Measurements from ENCODE around the gene UBTF. TPM values are rescaled to one million over a fixed set of nuclear protein-coding genes. Genes with fewer than 3 reads are reported as not detected.

The UBTF gene
- total RNA-seq, 6 experiments from 2014 or later = 58.6 to 69.1 (median 65.6) TPM

DNA sequence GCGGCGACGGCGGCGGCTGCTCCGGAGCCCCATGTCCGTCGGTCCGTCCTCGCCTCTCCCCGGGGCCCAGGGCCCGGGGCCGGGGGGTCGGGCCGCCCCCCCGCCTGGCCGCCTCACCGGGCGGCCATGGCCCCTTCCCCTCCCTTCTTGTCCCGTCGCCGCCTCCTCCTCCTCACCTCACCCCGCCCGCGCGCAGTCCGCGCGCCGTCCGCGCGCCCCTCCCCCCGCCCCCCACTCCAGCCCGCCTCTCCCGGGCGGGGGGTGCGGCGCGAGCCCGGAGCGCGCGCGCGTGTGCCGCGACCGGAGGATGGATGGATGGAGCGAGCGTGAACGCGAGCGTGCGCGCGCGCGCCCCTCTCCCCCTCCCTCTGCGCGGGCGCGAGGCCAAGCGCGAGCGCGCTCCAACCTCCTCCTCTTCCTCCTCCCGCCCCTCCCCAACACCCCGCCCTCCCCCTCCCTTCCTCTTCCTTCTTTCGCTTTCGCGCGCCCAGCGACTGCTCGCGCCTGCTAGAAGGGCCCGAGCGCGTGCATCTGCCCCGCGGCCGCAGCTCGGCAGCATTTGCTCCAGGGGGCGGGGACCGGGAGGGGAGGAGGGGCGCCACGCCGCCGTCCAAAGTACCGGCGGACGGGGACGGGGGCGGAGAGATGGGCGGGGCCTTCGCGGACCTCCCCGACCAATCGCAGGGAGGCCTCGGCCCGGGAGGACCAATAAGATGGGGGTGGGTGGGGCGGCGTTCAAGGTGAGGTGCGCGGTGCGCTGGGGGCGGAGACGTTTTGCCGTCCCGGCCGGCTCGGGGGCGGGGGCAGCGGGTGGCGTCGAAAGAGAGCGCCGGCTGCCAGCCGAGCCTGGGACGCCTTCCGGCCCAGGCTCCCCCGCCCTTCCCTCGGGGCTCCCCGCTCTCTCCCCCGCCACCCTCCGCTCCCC lies 19.7 kb downstream of the UBTF start, which contains the start of gene ATXN7L3:
TSS of gene ATXN7L3 (minus strand) at position 332 of the 925 bp plus-strand sequence. CDS start 1,814 bp downstream, outside the sequence.
- Mint-ChIP-seq H3K9me3 (no peaks in the 10 kb centered on the region), H3K4me3 (peak within 1 kb of the TSS; percentile 93), H3K36me3 (ENCODE audit: low read depth) (peaks cover 12% of the 10 kb centered on the region), H3K27ac (peak within 1 kb of the TSS; percentile 97), H3K27me3 (ENCODE audit: insufficient read depth) (peaks cover 4% of the 10 kb centered on the region), H3K4me1 (ENCODE audit: low read depth) (peaks cover 63% of the 10 kb centered on the region)
- DNase-seq = peak; percentile 96
- TF ChIP-seq, protein P1, sequence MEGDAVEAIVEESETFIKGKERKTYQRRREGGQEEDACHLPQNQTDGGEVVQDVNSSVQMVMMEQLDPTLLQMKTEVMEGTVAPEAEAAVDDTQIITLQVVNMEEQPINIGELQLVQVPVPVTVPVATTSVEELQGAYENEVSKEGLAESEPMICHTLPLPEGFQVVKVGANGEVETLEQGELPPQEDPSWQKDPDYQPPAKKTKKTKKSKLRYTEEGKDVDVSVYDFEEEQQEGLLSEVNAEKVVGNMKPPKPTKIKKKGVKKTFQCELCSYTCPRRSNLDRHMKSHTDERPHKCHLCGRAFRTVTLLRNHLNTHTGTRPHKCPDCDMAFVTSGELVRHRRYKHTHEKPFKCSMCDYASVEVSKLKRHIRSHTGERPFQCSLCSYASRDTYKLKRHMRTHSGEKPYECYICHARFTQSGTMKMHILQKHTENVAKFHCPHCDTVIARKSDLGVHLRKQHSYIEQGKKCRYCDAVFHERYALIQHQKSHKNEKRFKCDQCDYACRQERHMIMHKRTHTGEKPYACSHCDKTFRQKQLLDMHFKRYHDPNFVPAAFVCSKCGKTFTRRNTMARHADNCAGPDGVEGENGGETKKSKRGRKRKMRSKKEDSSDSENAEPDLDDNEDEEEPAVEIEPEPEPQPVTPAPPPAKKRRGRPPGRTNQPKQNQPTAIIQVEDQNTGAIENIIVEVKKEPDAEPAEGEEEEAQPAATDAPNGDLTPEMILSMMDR (IDR thresholded peaks at IDR 0.05) = no peak; the same call in 1 of the 2 replicates

DNA sequence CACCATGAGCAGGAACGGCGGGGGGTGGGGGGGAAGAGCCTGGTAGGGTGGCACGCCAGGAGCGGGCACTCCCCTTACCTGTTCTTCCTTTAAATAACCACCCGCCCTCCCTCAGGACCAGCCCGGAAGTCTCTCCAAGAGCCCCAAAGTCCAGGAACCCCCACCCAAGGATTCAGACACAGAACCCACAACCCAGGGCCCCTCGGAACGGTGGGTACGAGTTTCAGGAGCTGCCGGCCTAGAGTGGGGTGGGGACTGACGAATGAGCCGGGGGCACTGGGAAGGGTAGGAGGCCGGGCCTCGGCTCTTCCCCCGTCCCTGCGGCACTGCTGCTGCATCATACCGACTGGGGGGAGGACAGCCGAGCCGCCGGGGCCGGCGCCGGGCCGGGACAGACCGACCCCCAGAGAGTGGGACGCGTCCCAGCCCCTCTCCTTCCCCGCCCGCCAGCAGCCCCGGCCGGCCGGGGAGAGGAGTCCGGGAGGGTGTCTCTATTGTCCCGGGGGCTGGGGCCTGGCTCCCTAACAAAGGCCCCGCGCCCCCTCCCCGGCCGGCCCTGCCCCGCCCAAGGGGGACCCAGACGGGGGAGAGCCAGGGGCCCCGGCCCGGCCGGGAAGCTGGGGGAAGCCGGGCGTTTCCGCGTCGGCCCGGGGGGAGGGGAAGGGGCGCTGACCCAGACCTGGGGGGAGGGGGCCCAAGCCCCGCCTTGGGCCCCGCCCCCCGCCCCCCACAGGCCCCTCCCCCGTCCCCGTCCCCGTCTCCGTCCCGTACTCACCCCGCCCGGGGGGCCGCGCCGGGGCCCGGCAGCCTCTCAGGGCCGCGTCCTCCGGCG lies 20.5 kb downstream of the UBTF start:
- H3K36me3 Mint-ChIP-seq (ENCODE audit: low read depth) = peaks cover 16% of the 10 kb centered on the region
- H3K4me3 Mint-ChIP-seq = peak overlapping the region; percentile 84
- peak; percentile 17 for DNase-seq
- H3K4me1 Mint-ChIP-seq (ENCODE audit: low read depth) = peaks cover 54% of the 10 kb centered on the region
- H3K9me3 Mint-ChIP-seq = no peaks in the 10 kb centered on the region
- peak overlapping the region; percentile 76 for H3K27ac Mint-ChIP-seq
- TF ChIP-seq, protein P1 (IDR thresholded peaks at IDR 0.05) = peak; percentile 32
- H3K27me3 Mint-ChIP-seq (ENCODE audit: insufficient read depth) = peaks cover 4% of the 10 kb centered on the region

DNA sequence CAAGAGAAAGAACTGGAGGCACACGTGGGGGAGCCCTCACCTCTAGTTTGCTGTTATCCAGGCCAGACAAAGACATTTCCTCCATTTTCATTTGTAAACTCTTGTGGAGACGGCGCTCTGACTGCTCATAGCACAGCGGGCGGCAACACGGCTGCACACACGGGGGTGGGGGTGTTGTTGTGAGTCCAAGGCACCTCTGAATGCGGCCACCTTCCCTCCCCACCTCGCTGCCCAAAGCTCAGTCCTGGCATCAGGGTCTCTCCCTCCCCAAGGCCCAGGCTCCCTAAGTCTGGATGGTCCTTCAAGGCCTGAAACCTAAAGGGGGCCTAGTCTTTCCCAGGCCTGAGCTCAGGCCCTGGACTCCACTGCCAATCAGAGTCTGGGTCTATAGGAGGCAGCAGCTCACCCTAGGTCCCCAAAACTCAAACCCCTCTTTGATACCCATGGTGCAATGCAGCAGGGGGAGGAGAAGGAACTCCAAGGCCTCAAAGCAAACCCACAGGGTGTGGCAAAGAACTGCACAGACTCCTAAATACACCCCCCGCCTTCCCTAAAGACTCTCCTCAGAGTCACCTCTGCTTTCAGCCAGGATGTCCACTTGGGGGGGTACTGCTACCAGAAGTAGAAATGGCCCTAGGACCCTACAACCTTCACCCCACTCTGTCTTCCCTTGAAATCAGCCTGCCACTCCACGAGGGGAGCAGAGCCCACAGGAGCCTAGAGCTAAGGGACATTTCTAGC lies 21.3 kb downstream of the UBTF start:
- DNase-seq = peak; percentile 45
- no peaks in the 10 kb centered on the region; the same call in 1 of the 2 replicates for H3K27me3 Mint-ChIP-seq (ENCODE audit: insufficient read depth)

DNA sequence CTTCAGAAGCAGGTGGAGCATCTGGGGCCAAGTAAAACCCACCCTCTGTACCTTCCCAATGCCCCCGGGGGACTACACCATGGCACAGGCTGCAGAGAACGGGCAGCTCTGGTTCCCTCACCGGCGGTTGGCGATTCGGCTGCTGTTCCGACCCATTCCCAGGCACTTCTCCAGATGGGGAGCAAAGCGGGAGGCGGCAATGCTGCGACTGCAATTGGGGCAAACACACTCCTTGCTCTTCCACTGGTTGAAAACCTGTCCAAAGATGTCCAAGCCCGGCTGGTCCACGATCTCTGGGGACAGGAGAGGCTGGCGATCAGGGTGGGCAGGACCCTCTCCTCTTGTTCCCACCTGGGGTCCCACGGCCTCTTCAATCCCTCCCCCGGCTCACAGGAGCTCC lies 22.4 kb downstream of the UBTF start:
- TF ChIP-seq, protein P1 (IDR thresholded peaks at IDR 0.05) = no peak
- Mint-ChIP-seq H3K27me3 (ENCODE audit: insufficient read depth) (no peaks in the 10 kb centered on the region; the same call in 1 of the 2 replicates), H3K9me3 (no peaks in the 10 kb centered on the region), H3K4me3 (no peak overlapping the region), H3K36me3 (ENCODE audit: low read depth) (peaks cover 17% of the 10 kb centered on the region), H3K27ac (peak overlapping the region; percentile 76; the same call in 1 of the 2 replicates), H3K4me1 (ENCODE audit: low read depth) (peaks cover 36% of the 10 kb centered on the region)
- DNase-seq = no peak

More for the DNA sequence above, 21.3 kb downstream of the UBTF start:
- H3K4me3 Mint-ChIP-seq = peak overlapping the region; percentile 84
- H3K9me3 Mint-ChIP-seq = no peaks in the 10 kb centered on the region
- TF ChIP-seq, protein P1 (IDR thresholded peaks at IDR 0.05) = peak; percentile 61
- peak overlapping the region; percentile 76 for H3K27ac Mint-ChIP-seq
- peaks cover 46% of the 10 kb centered on the region for H3K4me1 Mint-ChIP-seq (ENCODE audit: low read depth)
- peaks cover 17% of the 10 kb centered on the region for H3K36me3 Mint-ChIP-seq (ENCODE audit: low read depth)

Data from HFFc6 (cell line).